Measurements from ENCODE around the gene GNAT1.
"Not testable (repeated sequence)": the region's sequence is repeated elsewhere in the genome, so short reads cannot be mapped to it uniquely, and the experiment has no call there.

GNAT1 gene

DNA sequence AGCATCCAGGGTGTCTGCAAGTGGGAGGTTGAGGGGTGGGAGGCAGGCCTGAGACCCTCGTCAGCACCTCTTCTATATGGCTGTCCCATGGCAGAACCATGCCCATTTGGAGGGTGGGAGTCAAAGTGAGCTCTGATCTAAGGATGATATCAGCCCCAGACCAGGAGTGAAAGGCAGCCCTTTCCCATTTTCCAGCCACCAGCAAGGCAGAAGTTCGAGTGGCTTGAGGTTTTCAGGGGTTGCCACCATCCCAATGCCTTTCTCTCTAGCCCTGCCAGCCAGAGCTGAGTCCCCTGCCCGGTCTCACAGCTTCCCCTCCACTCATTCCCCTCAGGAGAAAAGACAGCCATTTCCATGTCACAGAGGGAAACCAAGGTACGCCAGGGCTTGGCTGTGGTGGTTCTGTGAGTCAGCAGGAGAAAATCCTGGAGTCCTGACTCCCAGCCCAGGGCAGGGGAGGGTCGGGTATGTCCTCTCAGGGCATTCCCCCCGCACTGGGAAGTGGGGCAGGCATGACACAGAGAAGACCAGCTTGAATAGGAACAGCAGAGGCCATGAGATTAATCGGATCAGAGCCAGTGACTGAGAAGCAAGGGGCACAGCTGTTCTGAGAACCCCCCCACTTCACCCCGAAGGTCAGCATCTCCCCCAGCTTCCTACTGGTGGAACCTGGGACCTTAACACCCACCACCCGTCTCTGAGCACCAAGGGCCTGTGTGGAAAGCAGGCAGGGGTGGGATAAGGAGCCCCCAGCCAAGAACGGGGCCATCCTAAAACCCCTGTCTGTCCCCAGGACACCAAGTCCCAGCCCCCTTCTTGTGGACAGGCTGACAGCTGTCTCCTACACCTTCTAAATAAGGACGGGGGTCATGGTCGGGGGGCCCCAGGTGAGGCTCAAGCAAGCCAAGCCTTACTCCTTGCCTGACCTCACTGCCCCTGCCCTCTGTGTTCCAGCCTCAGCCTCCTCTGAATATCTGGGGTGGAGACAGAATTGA, 12.7 kb downstream of the GNAT1 start:
- DNase-seq: no peak

DNA sequence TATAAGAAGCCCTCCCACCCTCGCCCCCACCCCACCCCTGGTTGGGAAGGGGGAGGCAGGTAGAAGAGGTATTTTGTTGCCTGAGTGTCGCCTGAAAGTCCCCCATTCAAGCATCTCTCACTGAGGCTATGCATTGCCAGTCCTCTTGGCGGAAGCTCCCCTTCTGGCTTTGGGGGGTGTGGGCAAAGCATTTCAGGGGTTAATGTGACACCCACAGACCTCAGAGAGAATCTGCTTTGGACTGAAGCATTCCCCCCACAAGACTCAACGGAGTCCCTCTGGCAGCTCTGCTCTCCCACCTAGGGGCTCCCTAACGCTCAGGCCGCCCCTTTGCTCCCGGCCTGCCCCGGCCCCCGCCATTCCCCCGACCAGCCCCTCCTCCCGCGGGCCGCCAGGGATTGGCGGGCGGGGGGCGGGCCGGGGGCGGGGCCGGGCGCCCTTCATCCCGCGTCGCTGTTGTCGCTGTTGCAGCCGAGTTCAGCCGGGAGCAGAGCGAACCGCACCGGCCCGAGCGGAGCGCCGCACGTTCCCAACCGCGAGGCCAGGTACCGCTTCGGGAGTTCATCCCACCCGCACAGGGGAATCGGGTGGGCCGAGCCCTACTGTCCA, 13.5 kb downstream of the GNAT1 start, which contains the start of gene SLC38A3:
SLC38A3 (plus strand) TSS at position 468 of the 609 bp plus-strand sequence. CDS start 8,929 bp downstream, outside the sequence.
- DNase-seq: no peak

DNA sequence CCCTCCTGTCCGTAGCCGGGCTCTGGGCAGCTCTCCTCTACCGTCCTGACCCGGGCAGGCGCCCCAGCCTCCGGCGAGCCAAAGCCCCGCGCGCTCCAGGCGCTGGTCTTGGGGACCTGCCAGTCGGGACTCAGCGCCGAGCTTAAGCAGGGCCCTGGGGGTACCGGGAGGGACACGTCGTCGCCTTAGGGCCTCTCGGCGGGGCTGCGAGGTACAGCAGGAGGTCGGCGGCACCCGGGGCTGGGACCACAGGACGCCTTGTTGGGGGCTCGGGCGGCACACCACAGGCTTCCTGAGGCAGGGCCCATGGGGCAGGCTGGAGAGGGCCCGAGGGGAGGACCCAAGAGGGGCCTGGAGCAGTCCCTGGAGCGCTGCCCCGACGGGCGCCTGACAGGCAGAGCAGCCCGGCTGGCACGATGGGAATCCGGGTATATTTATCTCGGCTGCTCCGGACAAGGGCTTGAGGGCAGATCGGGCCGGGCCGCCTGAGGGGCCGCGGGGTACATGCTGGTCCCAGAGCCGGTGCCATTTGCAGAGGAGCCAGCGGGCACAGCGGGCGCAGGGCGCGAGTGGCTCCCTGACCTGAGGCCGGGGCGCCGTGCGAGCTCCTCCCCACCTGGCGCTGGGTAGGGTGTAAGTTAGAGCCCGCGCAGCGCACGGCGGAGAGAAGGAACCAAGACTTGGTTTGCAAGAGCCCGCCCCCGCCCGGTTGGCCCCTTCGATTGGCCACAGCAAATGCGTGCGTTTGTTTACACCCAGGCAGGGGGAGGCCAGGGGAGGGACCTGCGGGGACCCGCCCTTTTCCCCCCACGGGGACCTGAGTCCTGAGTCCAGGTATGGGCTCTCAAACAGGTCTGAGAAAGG, 14.2 kb downstream of the GNAT1 start:
- no peak for DNase-seq

DNA sequence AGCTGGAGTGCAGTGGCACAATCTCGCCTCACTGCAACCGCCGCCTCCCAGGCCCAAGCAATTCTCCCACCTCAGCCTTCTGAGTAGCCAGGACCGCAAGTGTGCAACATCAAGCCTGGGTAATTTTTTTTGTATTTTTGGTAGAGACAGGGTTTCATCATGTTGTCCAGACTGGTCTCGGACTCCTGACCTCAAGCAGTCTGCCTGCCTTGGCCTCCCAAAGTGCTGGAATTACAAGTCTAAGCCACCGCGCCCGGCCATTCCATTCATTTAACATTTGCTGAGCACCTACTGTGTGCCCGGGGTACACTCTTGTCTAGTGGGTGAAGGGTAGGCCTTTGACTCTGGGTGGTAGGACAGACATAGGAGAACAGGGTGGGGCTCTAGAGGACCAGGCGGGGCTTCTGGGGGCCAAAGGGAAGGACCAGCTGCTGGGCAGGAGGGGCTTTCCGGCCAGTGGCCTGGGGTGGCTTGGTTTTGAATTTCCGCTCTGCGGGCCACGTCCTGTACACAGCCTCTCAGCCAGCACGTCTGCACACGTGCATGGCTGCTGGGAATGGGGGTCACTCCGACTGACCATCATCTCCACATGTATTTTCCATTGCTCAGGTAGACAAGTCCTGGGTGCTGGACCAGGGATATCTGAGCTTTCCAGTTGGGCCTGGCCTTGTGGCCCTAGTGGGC, 16.1 kb downstream of the GNAT1 start:
- DNase-seq: no peak

DNA sequence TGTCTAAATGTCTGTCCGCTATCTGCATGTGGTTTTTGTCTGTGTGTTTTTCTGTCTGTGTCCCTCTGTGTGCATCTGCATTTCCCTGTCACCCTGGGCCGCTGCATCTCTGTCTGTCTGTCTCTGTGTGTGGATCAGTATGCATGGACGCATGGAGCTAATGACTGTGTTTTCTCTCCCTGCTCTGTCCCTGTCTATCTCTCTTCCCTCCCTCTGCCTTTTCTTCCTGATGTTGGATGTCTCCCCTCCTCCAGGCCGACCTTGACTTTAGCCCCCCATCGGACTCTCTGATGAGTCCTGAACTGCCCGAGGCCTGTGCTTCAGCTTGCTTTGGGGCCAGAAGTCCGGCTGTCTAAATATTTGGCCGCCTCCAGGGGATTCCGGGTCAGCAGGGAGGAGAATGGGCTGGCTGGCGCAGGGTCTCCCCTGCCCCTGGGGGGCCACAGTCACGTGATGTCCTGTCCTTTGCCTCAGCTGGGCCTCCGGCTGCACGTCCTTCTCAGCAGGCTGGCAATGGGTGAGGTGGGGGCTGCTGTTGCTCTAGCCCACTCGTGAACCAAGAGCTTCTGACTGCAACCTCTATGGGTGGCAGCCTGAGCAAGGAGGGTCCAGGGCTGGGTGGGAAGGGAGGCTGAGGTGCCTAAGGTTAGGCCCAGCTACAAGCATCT, 17.4 kb downstream of the GNAT1 start:
- no peak for DNase-seq

DNA sequence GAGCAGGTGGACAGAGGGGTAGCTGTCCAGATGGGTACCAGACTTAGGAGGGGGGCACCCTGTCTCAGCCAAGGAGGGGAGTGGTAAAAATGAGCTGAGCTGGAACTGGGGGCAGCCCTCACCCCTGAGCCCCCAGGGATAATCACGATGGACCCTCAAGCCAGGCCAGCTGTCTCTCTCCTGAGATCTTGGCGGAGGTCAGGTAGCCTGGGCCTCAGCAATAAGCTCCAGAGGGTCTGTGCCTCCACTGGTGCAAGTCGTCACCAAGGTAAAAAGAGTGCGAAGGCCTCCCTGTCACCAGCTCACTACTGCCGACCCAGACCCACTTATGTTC, 18.7 kb downstream of the GNAT1 start:
- no peak for DNase-seq

DNA sequence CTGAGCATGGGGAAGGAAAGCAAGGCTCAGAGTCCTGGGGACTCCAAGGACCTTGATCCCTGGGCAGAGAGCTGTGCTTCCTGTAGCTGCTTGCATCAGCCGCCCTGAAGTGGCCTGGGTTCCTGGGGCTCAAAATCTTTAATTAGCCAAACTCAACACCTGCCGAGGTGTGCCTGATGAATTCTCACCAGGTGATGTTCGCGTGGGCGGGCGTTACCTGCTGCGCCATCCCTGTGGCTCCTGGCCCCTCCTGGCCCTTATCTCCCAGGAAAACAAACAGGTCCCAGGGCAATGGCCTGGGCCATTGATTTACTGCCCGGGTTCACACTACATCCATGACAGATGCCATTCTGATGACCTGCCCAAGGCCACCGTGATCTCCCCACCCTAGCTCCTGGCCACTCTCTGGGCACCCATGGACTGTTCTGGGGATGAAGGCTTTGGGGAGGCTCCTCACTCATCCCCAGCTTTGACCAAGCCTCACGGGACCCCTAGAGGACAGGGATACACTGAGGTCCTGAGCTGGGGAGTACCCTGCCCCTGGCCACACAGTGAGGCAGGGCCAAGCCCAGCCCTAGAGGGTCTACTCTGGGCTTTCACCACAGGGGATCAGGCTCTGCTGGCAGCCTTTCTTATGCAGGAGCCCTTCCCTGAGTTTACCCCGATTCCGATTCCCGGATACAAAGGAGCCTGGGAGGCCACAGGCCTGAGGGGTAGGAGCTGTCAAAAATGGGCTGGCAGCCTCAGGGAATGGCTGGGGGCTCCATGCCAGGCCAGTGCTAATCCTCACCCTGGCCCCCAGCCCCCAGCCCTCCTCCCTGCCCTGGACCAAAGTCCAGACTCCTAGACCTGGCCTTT, 19.3 kb downstream of the GNAT1 start:
- no peak for DNase-seq

DNA sequence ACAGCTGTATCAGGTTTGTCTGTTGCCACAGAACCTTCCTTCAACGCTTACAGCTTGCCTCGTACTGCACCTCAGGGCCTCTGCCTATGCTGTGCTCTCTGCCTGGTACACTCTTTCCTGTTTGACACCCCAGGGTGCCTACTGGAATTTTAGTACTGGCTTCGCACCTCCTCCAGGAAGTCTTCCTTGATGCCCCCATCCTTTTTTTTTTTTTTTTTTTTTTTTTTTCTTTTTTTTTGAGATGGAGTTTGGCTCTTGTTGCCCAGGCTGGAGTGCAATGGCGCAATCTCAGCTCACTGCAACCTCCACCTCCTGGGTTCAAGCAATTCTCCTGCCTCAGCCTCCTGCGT, 19.9 kb downstream of the GNAT1 start:
- not testable (repeated sequence) for DNase-seq

DNA sequence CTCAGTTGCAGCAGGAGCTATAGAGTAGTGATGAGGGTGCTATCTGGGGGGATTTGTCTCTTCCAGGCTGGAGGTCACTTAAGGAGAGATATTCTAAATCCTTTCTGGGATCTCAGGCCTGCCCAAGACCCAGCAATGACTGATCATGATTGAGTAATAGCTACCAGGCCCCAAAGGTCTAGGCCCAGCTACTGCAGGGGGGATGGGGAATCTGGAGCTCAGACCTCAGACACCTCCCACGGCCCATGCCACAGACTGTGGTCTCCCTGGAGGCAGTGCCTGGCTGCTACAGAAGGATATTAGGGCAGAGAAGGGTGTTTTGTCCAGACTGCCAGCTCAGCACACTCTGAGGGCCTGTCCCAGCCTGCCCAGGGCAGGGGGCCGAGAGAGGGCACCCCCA, 20.5 kb downstream of the GNAT1 start:
- no peak for DNase-seq

DNA sequence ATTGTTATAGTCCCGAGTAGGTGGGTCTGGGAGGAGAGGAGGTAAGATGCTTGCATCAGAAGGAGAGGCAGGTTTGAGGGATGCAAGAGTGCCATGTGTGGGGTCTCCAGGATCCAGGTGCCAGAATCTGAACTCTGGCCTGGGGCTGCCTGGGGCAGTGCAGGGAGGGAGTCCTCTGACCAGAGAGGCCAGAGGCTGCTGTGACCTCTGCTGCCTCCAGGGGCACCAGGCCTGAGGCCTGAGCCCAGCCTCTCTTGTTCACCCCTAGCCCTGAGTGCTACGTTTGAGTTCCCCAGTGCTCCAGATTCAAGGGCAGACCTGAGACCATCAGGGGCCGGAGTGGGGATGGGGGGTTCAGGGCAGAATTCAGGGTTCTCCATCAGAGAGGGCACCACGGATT, 21.1 kb downstream of the GNAT1 start:
- DNase-seq: no peak

DNA sequence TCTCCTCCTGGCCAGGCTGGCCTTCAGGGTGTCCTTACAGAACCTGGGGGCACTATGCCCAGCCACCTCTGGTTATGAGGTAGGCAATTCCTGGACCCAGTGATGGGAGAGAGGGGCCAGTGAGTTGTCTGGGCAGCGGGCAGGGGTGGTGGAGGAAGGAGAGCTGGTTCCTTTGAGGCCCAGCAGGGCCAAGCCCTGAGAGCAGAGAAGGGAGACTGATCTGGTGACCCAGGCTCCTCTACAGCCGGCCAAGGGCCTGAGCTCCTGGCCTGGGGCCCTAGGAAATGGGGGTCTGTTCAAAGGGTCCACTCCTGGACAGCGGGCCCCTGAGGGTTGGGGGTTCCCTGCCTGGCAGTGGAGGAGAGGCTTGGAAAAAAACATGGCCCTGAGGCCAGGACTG, 21.6 kb downstream of the GNAT1 start:
- DNase-seq: no peak

DNA sequence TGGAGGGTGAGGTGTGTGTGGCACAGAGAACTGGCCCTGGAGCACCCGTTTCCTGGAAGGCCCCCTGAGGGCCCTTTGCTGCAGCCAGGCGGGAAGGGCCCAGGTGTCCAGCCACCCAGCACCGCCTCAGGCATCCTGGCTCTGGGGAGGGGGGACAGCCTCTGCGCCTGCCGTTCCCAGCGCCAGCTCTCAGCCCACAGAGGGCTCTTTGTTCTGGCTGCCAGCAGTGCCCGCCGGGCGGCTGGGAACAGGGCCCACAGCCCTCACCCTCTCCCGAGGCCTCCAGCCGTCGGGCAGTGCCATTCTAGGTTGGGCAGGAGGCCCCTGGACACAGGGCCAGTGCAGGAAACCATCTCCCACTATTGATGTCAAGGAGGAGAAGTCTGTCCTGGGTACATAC, 22.0 kb downstream of the GNAT1 start:
- DNase-seq: no peak

DNA sequence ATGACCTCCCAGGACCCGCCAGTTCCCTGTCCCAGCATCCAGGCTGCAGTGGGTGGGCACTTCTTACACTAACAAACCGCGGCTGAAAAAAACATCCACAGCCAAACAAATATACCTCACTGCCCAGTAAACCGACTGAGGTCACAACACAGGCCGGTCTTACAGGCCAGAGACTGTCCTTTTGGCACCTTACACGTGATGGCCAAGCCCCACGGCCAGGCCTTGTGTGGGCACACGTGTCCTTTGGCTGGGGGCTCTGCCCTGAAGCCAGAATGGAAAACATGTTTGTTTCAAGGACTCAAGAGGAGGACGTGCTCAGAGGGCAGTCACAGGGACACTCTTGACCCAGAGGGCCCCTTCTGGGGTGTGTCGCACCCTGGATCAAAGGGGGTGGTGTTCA, 23.4 kb downstream of the GNAT1 start:
- DNase-seq: no peak

DNA sequence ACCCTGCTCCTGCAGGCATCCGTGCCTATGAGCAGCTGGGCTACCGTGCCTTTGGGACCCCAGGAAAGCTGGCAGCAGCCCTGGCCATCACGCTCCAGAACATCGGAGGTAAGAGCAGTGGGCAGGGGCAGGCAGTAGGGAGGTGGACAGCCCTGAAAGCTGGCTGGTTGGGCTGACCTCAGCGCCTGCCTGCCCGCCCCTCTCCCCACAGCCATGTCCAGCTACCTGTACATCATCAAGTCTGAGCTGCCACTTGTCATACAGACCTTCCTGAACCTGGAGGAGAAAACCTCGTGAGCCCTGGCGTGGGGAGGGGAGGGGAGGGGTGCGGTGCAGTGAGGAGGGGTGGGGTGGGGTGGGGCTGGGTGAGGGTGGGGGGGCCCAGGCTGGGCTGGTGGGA, 24.1 kb downstream of the GNAT1 start:
- no peak for DNase-seq

DNA sequence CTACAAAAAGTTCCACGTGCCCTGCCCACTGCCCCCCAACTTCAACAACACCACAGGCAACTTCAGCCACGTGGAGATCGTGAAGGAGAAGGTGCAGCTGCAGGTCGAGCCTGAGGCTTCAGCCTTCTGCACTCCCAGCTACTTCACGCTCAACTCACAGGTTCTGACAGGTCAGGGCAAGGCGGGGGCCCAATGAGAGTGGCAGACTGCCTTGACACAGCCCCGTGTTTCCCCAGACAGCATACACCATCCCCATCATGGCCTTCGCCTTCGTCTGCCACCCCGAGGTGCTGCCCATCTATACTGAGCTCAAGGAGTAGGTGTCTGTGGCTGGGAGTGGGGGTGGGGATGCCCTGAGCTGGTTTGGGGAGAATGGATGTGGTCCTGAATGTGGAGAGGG, 26.3 kb downstream of the GNAT1 start:
- no peak for DNase-seq

DNA sequence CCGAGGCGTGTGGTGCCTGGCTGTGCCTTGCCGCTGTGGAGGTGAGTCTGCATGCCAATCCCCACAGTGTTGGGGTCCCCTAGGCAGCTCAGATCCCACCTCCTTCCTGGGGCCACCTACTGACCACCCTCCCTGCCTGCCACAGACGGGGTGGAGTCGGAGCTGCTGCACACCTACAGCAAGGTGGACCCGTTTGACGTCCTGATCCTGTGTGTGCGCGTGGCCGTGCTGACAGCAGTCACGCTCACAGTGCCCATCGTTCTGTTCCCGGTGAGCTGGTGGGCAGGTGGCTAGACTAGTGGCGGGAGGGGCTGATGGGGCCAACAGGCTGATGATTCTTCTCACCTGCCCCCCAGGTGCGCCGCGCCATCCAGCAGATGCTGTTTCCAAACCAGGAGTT, 27.0 kb downstream of the GNAT1 start:
- DNase-seq: no peak

DNA sequence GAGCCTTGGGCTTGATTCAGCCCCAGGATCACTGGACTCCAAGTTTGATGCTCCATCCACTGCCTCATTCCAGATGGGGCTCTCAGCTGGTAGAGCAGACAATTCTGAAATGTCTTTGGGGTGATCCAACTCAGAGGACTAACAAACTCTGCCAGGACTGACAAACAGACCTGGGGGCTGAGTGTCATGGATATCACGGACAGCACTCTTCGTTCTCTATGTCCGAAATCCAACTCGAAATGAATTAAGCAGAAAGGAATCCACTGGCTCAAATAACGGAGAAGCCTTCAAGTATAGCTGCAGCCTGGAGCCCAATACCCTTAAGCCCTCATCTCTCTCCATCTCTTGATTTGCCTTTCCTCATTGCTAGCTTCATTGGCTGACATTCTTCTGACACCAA, 27.9 kb downstream of the GNAT1 start:
- no peak for DNase-seq

DNA sequence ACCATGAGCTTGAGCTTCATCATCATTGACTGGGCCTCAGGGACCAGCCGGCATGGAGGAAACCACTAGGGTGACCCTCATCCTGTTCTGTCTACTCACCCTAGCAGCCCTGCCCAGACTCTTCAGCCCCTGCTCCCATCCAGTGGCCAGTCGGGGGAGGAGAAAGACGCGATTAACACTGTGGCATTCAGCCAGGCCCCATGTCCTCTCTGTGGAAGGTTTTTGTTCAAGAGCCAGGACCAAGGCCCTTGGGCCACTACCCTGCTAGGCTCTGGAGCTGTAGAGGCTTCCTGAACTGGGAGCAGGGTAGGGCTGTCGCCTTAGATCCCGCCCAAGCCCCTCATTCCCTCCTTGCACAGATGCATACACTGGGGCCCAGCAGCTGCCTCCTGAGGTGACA, 28.7 kb downstream of the GNAT1 start:
- DNase-seq: no peak

DNA sequence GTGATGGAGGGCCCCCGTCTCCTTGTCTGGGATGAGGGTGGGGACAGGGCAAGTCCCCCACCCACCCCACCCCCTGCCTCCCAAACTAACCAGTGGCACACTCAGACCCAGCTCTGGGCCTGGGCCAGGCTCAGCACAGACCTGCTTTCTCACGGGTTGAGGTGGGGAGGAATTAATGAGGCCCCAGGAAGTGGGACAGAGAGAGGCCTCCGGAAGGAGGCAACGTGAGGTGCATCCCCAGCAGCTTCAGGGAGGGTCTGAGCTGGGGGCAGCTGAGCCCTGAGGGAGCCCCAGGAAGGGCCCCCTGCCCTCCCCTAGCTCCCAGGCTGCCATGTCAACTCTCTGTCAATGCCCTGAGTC, 29.6 kb downstream of the GNAT1 start:
- no peak for DNase-seq

DNA sequence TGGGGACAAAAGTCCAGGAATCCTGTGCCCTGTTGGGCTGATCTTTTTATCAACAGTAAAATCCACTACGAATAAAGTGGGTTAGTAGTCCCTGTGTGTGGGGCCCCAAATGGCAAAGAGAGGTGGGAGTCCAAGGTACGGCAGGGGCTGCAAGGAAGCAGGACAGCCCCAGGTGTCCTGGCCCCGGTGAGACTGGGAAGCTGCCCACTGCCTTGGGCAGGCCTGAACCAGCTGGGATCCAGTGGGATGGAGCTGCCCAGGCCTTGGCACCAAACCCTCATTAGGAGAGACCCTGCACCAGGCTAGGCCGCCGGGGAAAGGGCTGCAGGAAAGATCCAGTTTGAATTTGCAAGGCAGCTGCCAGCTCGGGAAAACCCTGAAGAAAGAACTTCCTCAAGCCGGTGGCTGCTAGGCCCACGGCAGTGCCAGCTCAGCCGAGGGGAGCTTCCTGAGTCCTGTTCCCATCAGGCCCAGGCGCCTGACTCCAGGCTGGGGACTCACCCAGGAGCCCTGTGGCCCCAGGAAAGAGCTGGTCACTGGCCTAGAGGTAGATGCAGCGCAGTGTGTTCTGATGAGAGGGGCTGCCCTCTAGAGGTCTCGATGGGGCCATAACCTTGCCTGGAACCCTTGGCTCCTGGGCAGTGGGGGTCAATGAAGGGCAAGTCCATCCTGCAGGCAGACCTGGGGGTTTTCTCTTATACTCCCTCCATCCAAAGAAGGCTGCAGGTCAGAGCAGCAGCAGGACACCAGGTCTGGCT, 30.2 kb downstream of the GNAT1 start:
- DNase-seq: no peak

DNA sequence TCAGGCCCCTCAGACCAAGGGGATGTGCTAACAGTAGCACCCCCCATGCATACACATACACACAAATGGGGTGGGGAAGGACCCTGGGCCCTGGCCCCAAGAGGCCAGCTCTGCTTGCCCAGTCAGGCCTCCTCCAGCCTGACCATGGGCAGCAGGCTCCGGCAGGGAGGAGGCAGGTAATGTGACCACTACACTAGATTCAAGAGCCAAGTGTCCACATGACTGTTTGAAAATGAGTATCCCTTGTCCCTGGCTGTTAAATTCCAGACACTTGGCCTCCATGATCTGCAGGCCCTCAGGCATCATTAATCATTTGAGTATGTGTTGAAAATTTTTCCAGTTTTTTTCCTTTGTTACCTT, 30.7 kb downstream of the GNAT1 start:
- no peak for DNase-seq

Measured in SHP77 treated with DMSO at 0.1 percent for 48 hours (cell line).